Panc1 (cell line): ENCODE measurements around the gene WDR35. TPM values are rescaled to one million over a fixed set of nuclear protein-coding genes. Genes with fewer than 3 reads are reported as not detected.

Experiments
- ATAC-seq: fragments of 200-7000 bp; cut with Tn5 transposase; 2 replicates; pipeline ENCODE4 v1.9.1; 2020; ENCODE audit warnings: mild to moderate bottlenecking, moderate library complexity
- BruUV-seq: library from RNA; stranded (reverse); fragments of 400-500 nt; replicated peaks from 2 replicates; lab custom pipeline; 2021; lab: Mats Ljungman, UMichigan
- CTCF ChIA-PET: fragments of 300-600 bp; sonication (Branson Sonifier 250); formaldehyde crosslinking; loops from one replicate; lab custom pipeline; 2022; ENCODE audit warnings: antibody characterized with exemption; lab: Charles Lee
- POLR2A ChIA-PET: fragments of 300-600 bp; sonication (Branson Sonifier 250); formaldehyde crosslinking; loops from one replicate; lab custom pipeline; 2022; ENCODE audit warnings: antibody characterized with exemption; lab: Charles Lee
- DNase-seq: peaks from one replicate; pipeline ENCODE4 v3.0.0-alpha.2; 2010; ENCODE audit warnings: low read depth, low spot score
- H3K27ac ChIP-seq: 2 replicates; pipeline ENCODE4 v1.5.1; 2011; ENCODE audit warnings: mild to moderate bottlenecking, low read length, inconsistent platforms
- H3K27me3 ChIP-seq: fragments of 200-500 bp; sonication (Bioruptor generic); 2 replicates; pipeline ENCODE4 v1.6.0; 2014; ENCODE audit warnings: low read length, inconsistent platforms; ENCODE audit not compliant: control insufficient read depth, insufficient read depth
- H3K36me3 ChIP-seq: fragments of 200-500 bp; sonication (Bioruptor generic); 2 replicates; pipeline ENCODE4 v1.5.1; 2014; ENCODE audit warnings: inconsistent platforms, mild to moderate bottlenecking, low read length, moderate library complexity; ENCODE audit not compliant: control insufficient read depth, insufficient read depth
- H3K4me1 ChIP-seq: 2 replicates; pipeline ENCODE4 v1.5.1; 2011; ENCODE audit warnings: inconsistent platforms, mild to moderate bottlenecking, low read length, moderate library complexity; ENCODE audit not compliant: control insufficient read depth, insufficient read depth
- H3K4me3 ChIP-seq, 2 experiments: 2 replicates each; pipeline ENCODE4 v1.5.1; 2011 to 2012; ENCODE audit warnings: low read depth in 2 of 2, low read length in 2 of 2, mild to moderate bottlenecking in 2 of 2, inconsistent platforms in 1 of 2, moderate library complexity in 1 of 2
- H3K9me3 ChIP-seq: fragments of 200-500 bp; sonication (Bioruptor generic); 2 replicates; pipeline ENCODE4 v1.5.1; 2014; ENCODE audit warnings: low read depth, mild to moderate bottlenecking, inconsistent platforms, low read length, moderate library complexity; ENCODE audit not compliant: control insufficient read depth, insufficient read depth
- CTCF ChIP-seq: fragments of 450-650 bp; IDR thresholded peaks from 2 replicates; pipeline ENCODE4 v1.5.1; 2017; ENCODE audit warnings: mild to moderate bottlenecking
- POLR2AphosphoS5 ChIP-seq: IDR thresholded peaks from 2 replicates; pipeline ENCODE4 v1.6.1; 2012; ENCODE audit warnings: mild to moderate bottlenecking, low read depth, low read length, moderate library complexity
- REST ChIP-seq, 2 experiments: IDR thresholded peaks; 2 replicates each; pipeline ENCODE4 v1.6.1; 2011 to 2012; ENCODE audit warnings: low read depth in 2 of 2, control low read depth in 1 of 2, low read length in 1 of 2, mild to moderate bottlenecking in 1 of 2, moderate library complexity in 1 of 2; ENCODE audit not compliant: insufficient read depth in 1 of 2
- SIN3A ChIP-seq: IDR thresholded peaks from 2 replicates; pipeline ENCODE4 v1.6.1; 2012; ENCODE audit warnings: low read depth, mild to moderate bottlenecking, low read length, moderate library complexity, borderline replicate concordance; ENCODE audit not compliant: insufficient read depth
- TCF7L2 ChIP-seq: IDR thresholded peaks from 2 replicates; pipeline ENCODE4 v1.6.1; 2011; ENCODE audit warnings: mild to moderate bottlenecking, low read depth, low read length, inconsistent platforms
- in situ Hi-C: cut with HindIII; loops from 2 replicates; pipeline ENCODE4 v1.10.0; 2016; ENCODE audit warnings: low sequenced_read_pairs, low pct_unique_long_range_greater_than_20kb
- intact Hi-C: fragments of 100-400 bp; cut with micrococcal nuclease; formaldehyde crosslinking; loops from one replicate; pipeline ENCODE4 v1.10.0; 2022; ENCODE audit not compliant: unreplicated experiment
- total RNA-seq: library from RNA; stranded (reverse); gene quantifications from one replicate; pipeline ENCODE4 v1.2.1, GENCODE V29; 2021; ENCODE audit not compliant: unreplicated experiment

WDR35 gene
- total RNA-seq, 1 experiment from 2014 or later: 13.8 TPM

DNA sequence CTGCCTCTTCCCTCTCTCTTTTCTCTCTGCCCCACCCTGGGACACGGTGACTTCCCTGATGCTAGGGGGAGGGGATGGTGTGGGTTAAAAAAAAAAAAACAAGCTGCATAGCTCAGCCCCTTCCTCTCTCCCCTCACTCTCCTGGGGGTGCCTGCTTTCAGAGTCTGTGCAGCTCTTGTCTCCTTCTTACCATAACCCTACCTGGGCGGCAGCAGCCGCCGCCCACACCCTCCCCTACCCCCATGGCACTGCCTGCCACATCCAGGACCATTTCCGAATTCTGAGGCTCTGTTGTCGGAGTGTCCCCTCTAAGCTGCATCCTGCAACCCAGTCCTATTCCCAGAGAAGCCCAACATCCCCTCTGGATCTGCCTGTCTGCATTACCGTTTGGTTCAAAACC lies 104.1 kb downstream of the WDR35 start:
- no peak overlapping the region for H3K27ac ChIP-seq
- ATAC-seq (no peak), DNase-seq (no peak)
- no peaks in the 10 kb centered on the region for H3K36me3 ChIP-seq
- no peak overlapping the region for H3K4me3 ChIP-seq
- intact Hi-C loops: no loop called here
- CTCF ChIA-PET: interaction anchor here (0.6 kb wide), 1 partner anchor 11 kb away, joined by 3 read pairs; no protein-coding TSS in a partner anchor
- no peaks in the 10 kb centered on the region; the same call in 1 of the 2 replicates for H3K4me1 ChIP-seq
- TF ChIP-seq POLR2AphosphoS5 (no peak), CTCF (no peak), SIN3A (no peak), TCF7L2 (no peak), REST (IDR thresholded peaks at IDR 0.05; ENCODE audit: insufficient read depth in 1 of 2, low read depth in 2 of 2, low read length in 1 of 2) (no peak)
- no TSS peak for BruUV-seq
- no peaks in the 10 kb centered on the region for H3K9me3 ChIP-seq
- H3K27me3 ChIP-seq: no peaks in the 10 kb centered on the region
- in situ Hi-C loops: no loop called here
- POLR2A ChIA-PET: no interaction called here

- Histone ChIP-seq H3K27me3 (no peaks in the 10 kb centered on the region), H3K27ac (no peak overlapping the region), H3K4me1 (no peaks in the 10 kb centered on the region), H3K36me3 (no peaks in the 10 kb centered on the region), H3K9me3 (no peaks in the 10 kb centered on the region), H3K4me3 (no peak overlapping the region)
- POLR2A ChIA-PET: no interaction called here
- no peak for DNase-seq
- intact Hi-C loops: no loop called here
- no peak for ATAC-seq
- in situ Hi-C loops: no loop called here
- CTCF ChIA-PET: no interaction called here
- BruUV-seq: no TSS peak
- no peak for TF ChIP-seq REST (IDR thresholded peaks at IDR 0.05; ENCODE audit: insufficient read depth in 1 of 2, low read depth in 2 of 2, low read length in 1 of 2)
- TF ChIP-seq SIN3A: no peak
- TF ChIP-seq CTCF: no peak
- TF ChIP-seq POLR2AphosphoS5: no peak
- TF ChIP-seq TCF7L2: no peak
These were observed 105.8 kb downstream of the WDR35 start for GRCh38 chr2:19883971-19884720.
